ENCODE data around the gene DDR1. TPM values are rescaled to one million over a fixed set of nuclear protein-coding genes. Genes with fewer than 3 reads are reported as not detected.
A peak's percentile ranks its signal among the peaks of the same experiment; 100 is the strongest.

DDR1 gene
- total RNA-seq, 1 experiment from 2014 or later: 108 TPM

DNA sequence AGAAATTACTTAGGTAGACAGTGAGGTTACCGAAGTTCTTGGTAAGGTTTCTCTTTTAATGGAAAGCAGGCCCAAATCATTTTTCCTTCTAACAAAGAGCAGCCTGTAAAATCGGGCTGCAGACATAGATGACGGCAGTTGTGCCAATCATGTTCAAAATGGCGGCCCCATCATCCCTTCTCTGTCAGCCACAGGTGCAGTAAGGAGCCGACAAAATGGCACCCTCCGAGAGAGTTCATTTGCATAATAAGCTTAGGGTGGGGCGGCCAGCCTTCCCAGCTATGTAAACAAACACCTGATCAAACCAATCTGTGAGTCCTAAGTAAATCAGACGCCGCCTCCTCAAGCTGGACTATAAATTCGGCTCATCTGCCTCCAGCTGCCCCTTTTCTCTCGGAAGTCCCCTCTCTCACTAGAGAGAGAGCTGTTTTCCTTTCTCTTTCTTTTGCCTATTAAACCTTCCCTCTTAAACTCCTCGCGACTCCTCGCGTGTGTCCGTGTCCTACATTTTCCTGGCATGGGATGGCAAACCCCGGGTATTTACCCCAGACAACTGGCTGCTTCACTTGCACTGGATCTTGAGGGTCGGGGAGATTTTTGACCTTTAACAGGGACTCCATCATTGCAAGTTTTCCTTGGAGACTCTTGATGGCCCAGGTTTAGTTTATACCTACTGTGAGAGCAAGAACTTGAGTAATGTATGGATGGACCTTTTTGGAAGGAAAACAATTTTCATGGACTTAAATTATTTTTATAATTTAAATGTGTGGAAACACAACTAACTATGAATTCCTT is 8.9 kb upstream of the DDR1 start:
- H3K4me2 ChIP-seq (ENCODE audit: low read length): no peak overlapping the region
- H3K36me3 ChIP-seq (ENCODE audit: low read depth, low read length): no peaks in the 10 kb centered on the region; the same call in 1 of the 2 replicates
- no TSS peak for BruUV-seq (replicated peaks)
- CTCF ChIA-PET: no interaction called here
- no peak overlapping the region for H3K9ac ChIP-seq (ENCODE audit: low read length)
- H3K9me2 ChIP-seq (replicated peaks; ENCODE audit: low read length): no peaks in the 10 kb centered on the region
- H3K4me1 ChIP-seq (ENCODE audit: insufficient read depth, low read length): peaks cover 20% of the 10 kb centered on the region
- no peak for ATAC-seq
- no peaks in the 10 kb centered on the region for H3K27me3 ChIP-seq (ENCODE audit: low read length)
- no peaks in the 10 kb centered on the region for H3F3A ChIP-seq (ENCODE audit: low read length, unreplicated experiment)
- peaks cover 6% of the 10 kb centered on the region for H3K9me3 ChIP-seq (ENCODE audit: low read length)
- intact Hi-C loops (cut with micrococcal nuclease): loop anchor here (5.0 kb wide), 2 partner anchors 133 to 203 kb away; partner anchors contain the start of genes DHX16, FLOT1 and IER3
- no peak for DNase-seq
- H3K4me3 ChIP-seq (ENCODE audit: low read length): no peak overlapping the region
- POLR2A ChIA-PET (ENCODE audit: unreplicated experiment): no interaction called here
- TF ChIP-seq, protein P1, sequence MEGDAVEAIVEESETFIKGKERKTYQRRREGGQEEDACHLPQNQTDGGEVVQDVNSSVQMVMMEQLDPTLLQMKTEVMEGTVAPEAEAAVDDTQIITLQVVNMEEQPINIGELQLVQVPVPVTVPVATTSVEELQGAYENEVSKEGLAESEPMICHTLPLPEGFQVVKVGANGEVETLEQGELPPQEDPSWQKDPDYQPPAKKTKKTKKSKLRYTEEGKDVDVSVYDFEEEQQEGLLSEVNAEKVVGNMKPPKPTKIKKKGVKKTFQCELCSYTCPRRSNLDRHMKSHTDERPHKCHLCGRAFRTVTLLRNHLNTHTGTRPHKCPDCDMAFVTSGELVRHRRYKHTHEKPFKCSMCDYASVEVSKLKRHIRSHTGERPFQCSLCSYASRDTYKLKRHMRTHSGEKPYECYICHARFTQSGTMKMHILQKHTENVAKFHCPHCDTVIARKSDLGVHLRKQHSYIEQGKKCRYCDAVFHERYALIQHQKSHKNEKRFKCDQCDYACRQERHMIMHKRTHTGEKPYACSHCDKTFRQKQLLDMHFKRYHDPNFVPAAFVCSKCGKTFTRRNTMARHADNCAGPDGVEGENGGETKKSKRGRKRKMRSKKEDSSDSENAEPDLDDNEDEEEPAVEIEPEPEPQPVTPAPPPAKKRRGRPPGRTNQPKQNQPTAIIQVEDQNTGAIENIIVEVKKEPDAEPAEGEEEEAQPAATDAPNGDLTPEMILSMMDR (conservative IDR thresholded peaks at IDR 0.05; ENCODE audit: low read depth, low read length): no peak
- TF ChIP-seq EZH2phosphoT487 (IDR thresholded peaks at IDR 0.05; ENCODE audit: borderline replicate concordance, low read length) (no peak), EZH2 (IDR thresholded peaks at IDR 0.05; ENCODE audit: low read length, unreplicated experiment) (no peak)
- H3K79me2 ChIP-seq (ENCODE audit: low read length): no peaks in the 10 kb centered on the region
- peak overlapping the region; percentile 68 for H3K27ac ChIP-seq (ENCODE audit: low read length)
- H2AFZ ChIP-seq (ENCODE audit: low read length): no peak overlapping the region
- no peaks in the 10 kb centered on the region for H4K20me1 ChIP-seq (ENCODE audit: low read length)

DNA sequence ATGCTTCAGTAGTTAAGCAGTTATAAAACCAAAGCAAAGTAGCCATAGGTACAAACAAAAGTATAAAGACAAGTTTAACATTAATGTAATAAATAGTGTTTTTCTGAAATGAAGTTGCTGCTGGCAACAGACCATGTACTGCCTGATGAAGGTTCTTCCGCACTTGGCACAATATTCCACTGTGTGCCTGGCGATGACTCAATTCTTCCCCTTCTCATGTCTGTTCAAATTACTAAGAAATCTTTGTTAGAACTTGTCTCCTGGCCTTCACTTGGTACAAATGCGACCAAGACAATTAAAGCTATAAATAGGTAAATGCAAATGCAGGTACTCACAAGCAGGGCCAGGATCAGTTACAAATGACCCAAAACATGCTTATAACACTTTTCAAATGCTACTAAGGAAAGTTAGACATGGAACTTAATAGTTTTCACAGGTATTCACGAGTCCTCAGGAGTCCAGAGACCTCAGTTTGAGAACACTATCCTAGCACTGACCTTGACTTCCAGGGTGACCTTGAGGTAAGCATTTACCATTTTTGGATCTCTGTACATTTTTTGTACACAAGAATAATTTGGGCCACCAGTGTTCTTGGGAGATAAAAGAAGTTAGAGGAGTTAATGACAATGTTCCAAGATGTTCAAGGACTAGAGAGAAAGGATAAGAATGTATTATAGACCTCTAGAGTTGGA is 8.1 kb upstream of the DDR1 start:
- BruUV-seq (replicated peaks): no TSS peak
- Histone ChIP-seq H3K9me2 (replicated peaks; ENCODE audit: low read length) (no peaks in the 10 kb centered on the region), H3K79me2 (ENCODE audit: low read length) (no peaks in the 10 kb centered on the region), H3K27me3 (ENCODE audit: low read length) (no peaks in the 10 kb centered on the region), H2AFZ (ENCODE audit: low read length) (no peak overlapping the region), H3F3A (ENCODE audit: low read length, unreplicated experiment) (no peaks in the 10 kb centered on the region), H3K27ac (ENCODE audit: low read length) (peak overlapping the region; percentile 68), H3K36me3 (ENCODE audit: low read depth, low read length) (no peaks in the 10 kb centered on the region), H3K9ac (ENCODE audit: low read length) (0 out of 2 replicates have a peak overlapping the region, but pooled peaks have one; percentile 4), H3K4me2 (ENCODE audit: low read length) (0 out of 2 replicates have a peak overlapping the region, but pooled peaks have one; percentile 4), H3K9me3 (ENCODE audit: low read length) (peaks cover 6% of the 10 kb centered on the region), H3K4me1 (ENCODE audit: insufficient read depth, low read length) (peaks cover 20% of the 10 kb centered on the region), H3K4me3 (ENCODE audit: low read length) (no peak overlapping the region), H4K20me1 (ENCODE audit: low read length) (no peaks in the 10 kb centered on the region)
- intact Hi-C loops (cut with micrococcal nuclease): loop anchor here (5.0 kb wide), 2 partner anchors 134 to 204 kb away; partner anchors contain the start of genes DHX16, FLOT1 and IER3
- TF ChIP-seq, protein P1 (conservative IDR thresholded peaks at IDR 0.05; ENCODE audit: low read depth, low read length): no peak
- TF ChIP-seq EZH2phosphoT487 (IDR thresholded peaks at IDR 0.05; ENCODE audit: borderline replicate concordance, low read length): no peak
- no peak for TF ChIP-seq EZH2 (IDR thresholded peaks at IDR 0.05; ENCODE audit: low read length, unreplicated experiment)
- ChIA-PET CTCF (interaction anchor here (1.5 kb wide), 1 partner anchor 47 kb away, joined by 6 read pairs; no protein-coding TSS in a partner anchor), POLR2A (ENCODE audit: unreplicated experiment) (interaction anchor here (0.6 kb wide), 1 partner anchor 665 kb away, joined by 3 read pairs; no protein-coding TSS in a partner anchor)
- DNase-seq (peak; percentile 73), ATAC-seq (no peak)

All from PC-3 (cell line).